ENCODE results near the gene GATD1. TPM values are rescaled to one million over a fixed set of nuclear protein-coding genes. Genes with fewer than 3 reads are reported as not detected.

Gene GATD1
- total and polyA plus RNA-seq, 2 donors (not counting 1 experiment from before 2014, with no cell fraction given): 14.7 to 20.3 TPM

DNA sequence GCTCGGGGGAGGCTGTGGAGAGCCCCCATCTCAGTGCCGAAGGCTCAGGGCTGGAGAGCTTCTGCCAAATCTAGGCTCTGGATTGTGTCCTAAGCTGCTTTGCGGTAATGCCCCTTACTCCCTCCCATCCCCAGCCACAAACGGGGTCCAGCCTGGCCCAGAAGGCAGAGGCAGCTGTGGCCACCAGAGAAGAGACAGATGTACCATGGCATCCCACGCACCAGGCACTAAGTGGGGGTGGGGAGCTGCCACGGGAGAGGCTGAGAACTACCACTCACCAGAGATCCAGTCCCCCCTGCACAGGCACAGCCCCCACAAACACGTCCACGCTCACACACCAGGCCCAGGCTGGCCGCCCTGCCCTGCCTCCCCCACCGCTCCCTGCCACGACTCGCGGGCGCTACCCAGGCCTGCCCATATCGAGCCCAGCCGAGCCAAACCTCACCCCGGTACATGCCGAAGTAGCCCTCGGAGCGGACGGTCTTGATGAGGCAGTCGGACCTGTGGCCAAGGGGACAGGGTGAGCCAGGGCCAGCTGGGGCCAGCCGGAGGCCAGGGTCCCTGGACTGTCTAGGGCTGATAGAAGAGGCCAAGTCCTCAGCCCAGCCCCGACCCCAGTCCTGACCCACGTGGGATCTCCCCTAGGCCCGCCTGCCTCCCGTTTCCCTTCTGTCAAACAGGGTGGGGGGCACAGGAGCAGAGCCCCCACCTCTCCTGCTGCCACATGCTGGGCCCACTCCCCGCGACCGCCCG is 16.9 kb upstream of the GATD1 start:
- no peak for DNase-seq (ENCODE audit: low read depth in 2 of 2)
- no peak overlapping the region for H3K9ac ChIP-seq (ENCODE audit: insufficient read depth, low read length)
- no peaks in the 10 kb centered on the region for H3K27me3 ChIP-seq (ENCODE audit: control insufficient read depth, insufficient read depth, low read length)
- no peak overlapping the region for H2AFZ ChIP-seq (ENCODE audit: low read length)
- no peak overlapping the region for H3K27ac ChIP-seq (ENCODE audit: insufficient read depth, low read length)
- H3K4me1 ChIP-seq (ENCODE audit: control insufficient read depth, extremely low read depth, insufficient read depth, low read length): peaks cover 7% of the 10 kb centered on the region
- TF ChIP-seq EZH2 (IDR thresholded peaks at IDR 0.05; ENCODE audit: low read length, missing control alignments) (no peak), CTCF (conservative IDR thresholded peaks at IDR 0.05 in 1 of 2, IDR thresholded peaks at IDR 0.05 in 1 of 2; ENCODE audit: low read depth in 1 of 2, low read length in 2 of 2) (no peak)
- H3K9me3 ChIP-seq (ENCODE audit: control insufficient read depth, insufficient read depth, low read depth, low read length): no peaks in the 10 kb centered on the region
- H3K4me3 ChIP-seq (replicated peaks in 1 of 4; ENCODE audit: control extremely low read depth in 1 of 4, insufficient read depth in 1 of 4, low read depth in 3 of 4, low read length in 4 of 4): no peak overlapping the region
- H3K79me2 ChIP-seq (ENCODE audit: control insufficient read depth, insufficient read depth, low read length): peaks cover 17% of the 10 kb centered on the region
- peaks cover 13% of the 10 kb centered on the region for H3K36me3 ChIP-seq (ENCODE audit: control insufficient read depth, insufficient read depth, low read length)
- H4K20me1 ChIP-seq (ENCODE audit: control insufficient read depth, extremely low read depth, insufficient read depth, low read length): no peaks in the 10 kb centered on the region
- peak overlapping the region; percentile 64 for H3K4me2 ChIP-seq (ENCODE audit: extremely low read depth, insufficient read depth, low read length)

DNA sequence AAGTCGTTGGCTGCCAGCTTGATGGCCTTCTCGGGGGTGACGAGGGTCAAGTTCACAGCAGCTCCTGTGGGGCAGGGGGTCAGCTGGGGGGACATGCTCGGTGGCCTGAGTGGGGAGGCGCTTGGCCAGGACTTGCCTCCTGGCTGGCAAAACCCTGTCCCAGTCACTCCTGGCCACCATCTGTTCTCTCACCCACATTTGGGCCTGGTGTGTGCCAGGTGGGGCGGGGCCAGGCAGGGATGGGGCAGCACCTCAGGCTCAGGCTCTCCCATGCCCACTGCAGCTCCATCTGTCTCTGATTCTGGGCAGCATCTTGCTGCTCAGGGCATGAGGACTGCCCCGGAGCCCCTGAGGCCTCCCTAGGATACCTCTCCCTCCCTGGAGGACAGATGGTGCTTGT is 16.3 kb upstream of the GATD1 start:
- H2AFZ ChIP-seq (ENCODE audit: low read length): no peak overlapping the region
- peaks cover 17% of the 10 kb centered on the region for H3K79me2 ChIP-seq (ENCODE audit: control insufficient read depth, insufficient read depth, low read length)
- H3K4me1 ChIP-seq (ENCODE audit: control insufficient read depth, extremely low read depth, insufficient read depth, low read length): peaks cover 7% of the 10 kb centered on the region
- no peak overlapping the region for H3K4me3 ChIP-seq (replicated peaks in 1 of 4; ENCODE audit: control extremely low read depth in 1 of 4, insufficient read depth in 1 of 4, low read depth in 3 of 4, low read length in 4 of 4)
- H4K20me1 ChIP-seq (ENCODE audit: control insufficient read depth, extremely low read depth, insufficient read depth, low read length): no peaks in the 10 kb centered on the region
- H3K9me3 ChIP-seq (ENCODE audit: control insufficient read depth, insufficient read depth, low read depth, low read length): no peaks in the 10 kb centered on the region
- H3K27me3 ChIP-seq (ENCODE audit: control insufficient read depth, insufficient read depth, low read length): no peaks in the 10 kb centered on the region
- no peak for DNase-seq (ENCODE audit: low read depth in 2 of 2)
- no peak overlapping the region for H3K9ac ChIP-seq (ENCODE audit: insufficient read depth, low read length)
- peaks cover 13% of the 10 kb centered on the region for H3K36me3 ChIP-seq (ENCODE audit: control insufficient read depth, insufficient read depth, low read length)
- H3K27ac ChIP-seq (ENCODE audit: insufficient read depth, low read length): no peak overlapping the region
- H3K4me2 ChIP-seq (ENCODE audit: extremely low read depth, insufficient read depth, low read length): no peak overlapping the region
- no peak for TF ChIP-seq CTCF (conservative IDR thresholded peaks at IDR 0.05 in 1 of 2, IDR thresholded peaks at IDR 0.05 in 1 of 2; ENCODE audit: low read depth in 1 of 2, low read length in 2 of 2)

- Histone ChIP-seq H3K27me3 (ENCODE audit: control insufficient read depth, insufficient read depth, low read length) (no peaks in the 10 kb centered on the region), H3K4me3 (replicated peaks in 1 of 4; ENCODE audit: control extremely low read depth in 1 of 4, insufficient read depth in 1 of 4, low read depth in 3 of 4, low read length in 4 of 4) (no peak overlapping the region), H3K27ac (ENCODE audit: insufficient read depth, low read length) (no peak overlapping the region), H3K79me2 (ENCODE audit: control insufficient read depth, insufficient read depth, low read length) (peaks cover 17% of the 10 kb centered on the region), H3K9ac (ENCODE audit: insufficient read depth, low read length) (no peak overlapping the region), H3K4me2 (ENCODE audit: extremely low read depth, insufficient read depth, low read length) (no peak overlapping the region), H3K4me1 (ENCODE audit: control insufficient read depth, extremely low read depth, insufficient read depth, low read length) (peaks cover 7% of the 10 kb centered on the region), H4K20me1 (ENCODE audit: control insufficient read depth, extremely low read depth, insufficient read depth, low read length) (no peaks in the 10 kb centered on the region), H3K9me3 (ENCODE audit: control insufficient read depth, insufficient read depth, low read depth, low read length) (no peaks in the 10 kb centered on the region), H3K36me3 (ENCODE audit: control insufficient read depth, insufficient read depth, low read length) (peaks cover 13% of the 10 kb centered on the region), H2AFZ (ENCODE audit: low read length) (no peak overlapping the region)
- no peak for TF ChIP-seq CTCF (conservative IDR thresholded peaks at IDR 0.05 in 1 of 2, IDR thresholded peaks at IDR 0.05 in 1 of 2; ENCODE audit: low read depth in 1 of 2, low read length in 2 of 2)
- no peak for TF ChIP-seq EZH2 (IDR thresholded peaks at IDR 0.05; ENCODE audit: low read length, missing control alignments)
- no peak for DNase-seq (ENCODE audit: low read depth in 2 of 2)
These were observed 15.6 kb upstream of the GATD1 start for GRCh38 chr11:792873-793272.
